Fibroblast of mammary gland (primary cell): ENCODE data around the gene BCR.

Experiments used
- DNase-seq: peaks from one replicate; pipeline ENCODE4 v3.0.0-alpha.2; 2010; ENCODE audit warnings: low read depth
- H3K4me3 ChIP-seq: 2 replicates; pipeline ENCODE4 v1.5.1; 2011; ENCODE audit warnings: low read depth, mild to moderate bottlenecking, low read length, moderate library complexity; ENCODE audit not compliant: control insufficient read depth
- CTCF ChIP-seq: conservative IDR thresholded peaks from 2 replicates; pipeline ENCODE4 v1.5.1; 2011; ENCODE audit warnings: low read depth, low read length, inconsistent platforms; ENCODE audit not compliant: control insufficient read depth, insufficient read depth

BCR gene

GRCh38 chr22:23210428-23211170 lies 30.3 kb downstream of the BCR start:
- TF ChIP-seq CTCF, result no peak
- DNase-seq, result no peak
- H3K4me3 ChIP-seq, result no peak overlapping the region

- DNase-seq, result no peak
- no peak overlapping the region for H3K4me3 ChIP-seq
- no peak for TF ChIP-seq CTCF
These were observed 31.3 kb downstream of the BCR start for GRCh38 chr22:23211622-23212021.

- H3K4me3 ChIP-seq, result no peak overlapping the region
- DNase-seq, result no peak
- TF ChIP-seq CTCF, result no peak
These were observed 32.0 kb downstream of the BCR start for GRCh38 chr22:23212061-23213021.

- TF ChIP-seq CTCF, result no peak
- H3K4me3 ChIP-seq, result no peak overlapping the region
- no peak for DNase-seq
These were observed 32.8 kb downstream of the BCR start for GRCh38 chr22:23213022-23213555.

GRCh38 chr22:23213581-23214334 lies 33.4 kb downstream of the BCR start:
- no peak overlapping the region for H3K4me3 ChIP-seq
- no peak for TF ChIP-seq CTCF
- no peak for DNase-seq

- no peak for TF ChIP-seq CTCF
- no peak overlapping the region for H3K4me3 ChIP-seq
- DNase-seq, result no peak
These were observed 34.1 kb downstream of the BCR start for GRCh38 chr22:23214398-23214797.
